K562 (cell line): ENCODE data around the gene ASIC3. TPM values are rescaled to one million over a fixed set of nuclear protein-coding genes. Genes with fewer than 3 reads are reported as not detected.

Source experiments
- GTF2B ChIP-seq: IDR thresholded peaks from 2 replicates; pipeline ENCODE4 v1.6.1; 2011; ENCODE audit not compliant: insufficient read length; ENCODE audit errors: extremely low read depth
- HDAC1 ChIP-seq, 2 experiments: fragments of 450-650 bp; IDR thresholded peaks; 2 replicates each; pipeline ENCODE4 v1.6.1; 2016 to 2017; ENCODE audit warnings: inconsistent platforms in 1 of 2, mild to moderate bottlenecking in 1 of 2, moderate library complexity in 1 of 2
- MAZ ChIP-seq, 2 experiments: fragments of 450-650 bp in 1 of 2; sonication (generic) in 1 of 2; formaldehyde crosslinking; IDR thresholded peaks in 1 of 2; conservative IDR thresholded peaks in 1 of 2; 2 replicates each; pipeline versions ENCODE4 v1.4.0 to v1.5.0; 2020; ENCODE audit warnings: mild to moderate bottlenecking in 1 of 2, missing genetic modification reagents in 1 of 2
- NR2C1 ChIP-seq, 2 experiments: fragments of 450-650 bp; IDR thresholded peaks; 2 replicates each; pipeline ENCODE4 v1.6.1; 2017; ENCODE audit warnings: mild to moderate bottlenecking in 2 of 2, antibody characterized with exemption in 1 of 2, inconsistent platforms in 1 of 2, missing compliant biosample characterization in 1 of 2, missing genetic modification characterization in 1 of 2
- PATZ1 ChIP-seq: fragments of 250-450 bp; sonication (Bioruptor Pico); IDR thresholded peaks from 2 replicates; pipeline ENCODE4 v1.5.0; 2020; ENCODE audit warnings: mild to moderate bottlenecking, borderline replicate concordance
- TSHZ1 ChIP-seq: fragments of 250-450 bp; sonication (Bioruptor Pico); IDR thresholded peaks from 2 replicates; pipeline ENCODE4 v1.4.0; 2020; ENCODE audit warnings: mild to moderate bottlenecking, moderate library complexity
- ZBTB17 ChIP-seq: fragments of 450-650 bp; formaldehyde crosslinking; IDR thresholded peaks from 2 replicates; pipeline ENCODE4 v1.4.0; 2020; ENCODE audit warnings: mild to moderate bottlenecking
- ZNF175 ChIP-seq: fragments of 200-800 bp; sonication (Bioruptor generic); IDR thresholded peaks from 2 replicates; pipeline ENCODE4 v1.6.1; 2016; ENCODE audit warnings: low read depth, mild to moderate bottlenecking, missing genetic modification characterization, missing compliant biosample characterization
- ZNF277 ChIP-seq: fragments of 250-450 bp; sonication (Bioruptor Pico); IDR thresholded peaks from 2 replicates; pipeline ENCODE4 v1.8.0; 2022; ENCODE audit warnings: inconsistent platforms, mild to moderate bottlenecking, moderate library complexity, borderline replicate concordance
- polyA plus RNA-seq, 8 experiments: library from polyadenylated mRNA; depleted of rRNA in 4 of 8; stranded (reverse) in 5 of 8; unstranded in 3 of 8; fragments of >200 nt; fragmentation: Nextera tagmentation in 2 of 8; fragmentation: Illumina TruSeq in 1 of 8; extraction: Ambion mirVana in 2 of 8; extraction: Trizol in 1 of 8; gene quantifications; 2 replicates each; pipeline versions ENCODE4 v1.2.1 to v1.2.3, GENCODE V29; 2011 to 2014; ENCODE audit warnings: inconsistent platforms in 1 of 8, missing spikeins in 1 of 8
- total RNA-seq, 7 experiments: library from RNA; depleted of rRNA in 6 of 7; stranded (reverse); fragments of >200 nt in 6 of 7; fragmentation: Illumina TruSeq in 2 of 7; extraction: Trizol in 2 of 7; gene quantifications; 2 replicates each; pipeline versions ENCODE4 v1.2.1 to v1.2.3, GENCODE V29; 2011 to 2021; ENCODE audit warnings: low replicate concordance in 1 of 7
- TF ChIP-seq, protein P1 (sequence below): fragments of 450-650 bp; formaldehyde crosslinking; IDR thresholded peaks from 2 replicates; pipeline ENCODE4 v1.4.0; 2022; ENCODE audit warnings: mild to moderate bottlenecking, moderate library complexity
- TF ChIP-seq, protein P2 (sequence below): fragments of 250-450 bp; sonication (Bioruptor Pico); IDR thresholded peaks from 2 replicates; pipeline ENCODE4 v1.5.0; 2021; ENCODE audit warnings: mild to moderate bottlenecking, moderate library complexity

ASIC3 gene
- total and polyA plus RNA-seq, 9 of the 15 experiments (the other 6 are each of a cell fraction or from before 2014, with no cell fraction given): 0.11 to 5.0 (median 0.87) TPM

DNA sequence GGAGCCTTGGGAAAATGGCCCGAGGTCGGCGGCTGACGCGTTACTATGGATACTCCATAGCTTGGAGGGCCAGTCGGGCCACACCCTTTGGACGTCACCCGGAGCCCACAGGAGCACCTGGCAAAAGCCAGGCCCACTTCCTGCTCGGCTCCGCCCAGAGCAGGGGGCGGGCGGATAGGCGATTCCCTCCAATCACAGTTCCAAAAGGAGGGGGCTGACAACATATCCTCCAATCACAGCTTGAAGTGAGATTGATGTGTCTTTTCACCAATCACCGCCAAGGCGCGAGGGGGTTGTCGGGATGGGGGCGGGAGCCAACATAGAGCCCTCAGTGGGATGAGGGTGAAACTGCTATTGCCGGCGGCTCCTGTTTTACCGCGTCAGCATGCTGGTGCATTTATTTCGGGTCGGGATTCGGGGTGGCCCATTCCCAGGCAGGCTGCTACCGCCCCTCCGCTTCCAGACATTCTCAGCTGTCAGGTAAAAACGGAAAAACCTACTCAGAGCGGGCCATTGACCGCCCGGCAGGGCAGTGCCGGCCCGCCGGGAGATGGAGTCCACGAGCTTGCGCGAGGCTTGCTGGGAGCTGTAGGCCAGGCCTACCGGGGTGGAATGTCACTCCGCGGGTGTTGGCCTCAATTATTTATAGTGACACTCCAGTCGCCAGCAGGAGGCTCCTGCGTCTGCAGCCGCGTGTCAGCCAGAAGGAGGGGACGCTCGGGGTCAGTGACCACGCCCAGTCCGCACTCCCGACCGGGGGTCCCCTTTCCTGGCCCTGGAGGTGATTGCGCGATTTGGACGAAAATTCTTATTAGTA lies 20.0 kb upstream of the ASIC3 start, which contains the start of gene ABCB8 (continued):
- TF ChIP-seq, protein P1, sequence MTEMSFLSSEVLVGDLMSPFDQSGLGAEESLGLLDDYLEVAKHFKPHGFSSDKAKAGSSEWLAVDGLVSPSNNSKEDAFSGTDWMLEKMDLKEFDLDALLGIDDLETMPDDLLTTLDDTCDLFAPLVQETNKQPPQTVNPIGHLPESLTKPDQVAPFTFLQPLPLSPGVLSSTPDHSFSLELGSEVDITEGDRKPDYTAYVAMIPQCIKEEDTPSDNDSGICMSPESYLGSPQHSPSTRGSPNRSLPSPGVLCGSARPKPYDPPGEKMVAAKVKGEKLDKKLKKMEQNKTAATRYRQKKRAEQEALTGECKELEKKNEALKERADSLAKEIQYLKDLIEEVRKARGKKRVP: no peak
- no peak for TF ChIP-seq TSHZ1 (CRISPR knock-in tag)
- peak; percentile 85 for TF ChIP-seq NR2C1 (IDR thresholded peaks at IDR 0.05)
- TF ChIP-seq NR2C1 (tag; IDR thresholded peaks at IDR 0.05): peak; percentile 91
- TF ChIP-seq, protein P2, sequence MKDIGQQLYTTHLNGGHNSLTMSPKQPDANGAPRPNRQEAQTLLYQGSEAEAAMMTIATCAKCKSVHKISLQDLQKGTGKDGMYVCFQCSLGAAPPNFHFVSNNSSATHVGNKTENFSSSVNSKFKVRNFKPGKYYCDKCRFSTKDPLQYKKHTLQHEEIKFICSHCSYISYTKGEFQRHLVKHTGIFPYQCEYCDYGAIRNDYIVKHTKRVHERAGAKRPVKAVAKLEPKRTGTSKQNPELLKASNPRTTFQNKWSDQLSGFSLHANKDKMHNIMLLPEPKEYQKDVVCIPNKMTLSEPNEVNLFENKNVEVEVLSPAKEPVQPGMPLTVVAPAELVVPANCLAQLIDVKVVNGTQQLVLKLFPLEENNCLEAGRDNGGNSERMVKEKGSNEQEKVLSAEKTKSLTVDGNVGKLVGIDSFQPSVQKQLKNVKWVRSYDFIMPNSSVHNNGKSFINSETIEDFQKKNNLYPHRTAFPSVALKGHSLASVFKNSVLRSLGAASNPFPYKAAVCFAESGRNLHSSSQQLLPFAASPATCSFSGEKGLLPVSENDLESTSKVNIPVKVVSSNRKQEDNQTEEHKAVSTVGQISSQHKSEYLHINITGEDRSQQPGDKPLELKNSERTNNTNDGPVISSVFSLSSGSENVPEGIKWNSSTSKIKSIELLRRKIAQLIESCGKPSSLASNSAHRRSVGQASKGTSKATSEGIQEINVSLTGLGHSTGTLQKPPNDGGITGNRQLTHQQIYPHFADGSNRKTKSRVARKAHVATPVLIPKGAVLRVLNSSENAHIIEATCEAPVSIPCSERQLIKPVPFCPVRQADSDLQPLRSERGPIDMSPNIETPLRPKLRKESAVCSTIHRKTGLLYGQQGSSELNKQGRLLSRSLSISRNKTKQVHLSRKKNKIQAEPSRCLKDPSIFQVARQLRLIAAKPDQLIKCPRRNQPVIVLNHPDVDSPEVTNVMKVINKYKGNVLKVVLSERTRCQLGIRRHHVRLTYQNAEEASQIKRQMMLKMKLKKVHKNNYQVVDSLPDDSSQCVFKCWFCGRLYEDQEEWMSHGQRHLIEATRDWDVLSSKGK (CRISPR knock-in tag): no peak
- peak; percentile 48 for TF ChIP-seq ZBTB17 (CRISPR knock-in tag)
- TF ChIP-seq ZNF277 (CRISPR knock-in tag): no peak
- no peak for TF ChIP-seq GTF2B
- peak; percentile 64; the same call in 1 of the 2 replicates for TF ChIP-seq ZNF175 (CRISPR knock-in tag)
- no peak for TF ChIP-seq PATZ1 (CRISPR knock-in tag)
- TF ChIP-seq MAZ (CRISPR knock-in tag; conservative IDR thresholded peaks at IDR 0.05 in 1 of 2, IDR thresholded peaks at IDR 0.05 in 1 of 2): peak; percentile 93 to 95
- peak in 1 of 2 experiments; percentile 80; a peak in 2 of 4 replicates for TF ChIP-seq HDAC1 (IDR thresholded peaks at IDR 0.05)
